Body of pancreas (tissue), 4 donors: ENCODE data around the gene RFC4. TPM values are rescaled to one million over a fixed set of nuclear protein-coding genes. Genes with fewer than 3 reads are reported as not detected.
"Not testable (repeated sequence)": the region's sequence is repeated elsewhere in the genome, so short reads cannot be mapped to it uniquely, and the experiment has no call there.

Experiments used
- ATAC-seq: fragments of 150-250 bp; one replicate; pipeline ENCODE4 v1.9.1; 2016
- DNase-seq, 4 donors: peaks; one replicate each; pipeline ENCODE4 v3.0.0-alpha.2; 2019
- H3K27ac ChIP-seq, 4 donors: fragments of 200-600 bp; sonication (generic); 1 replicate in 3 of 4; 2 replicates in 1 of 4; pipeline versions ENCODE4 v1.5.1 to v1.6.1; 2016 to 2019; ENCODE audit warnings: mild to moderate bottlenecking in 1 of 4, mixed read lengths in 1 of 4, moderate library complexity in 1 of 4
- H3K27me3 ChIP-seq, 2 donors: fragments of 200-600 bp; sonication (generic); one replicate each; pipeline ENCODE4 v1.6.0; 2016; ENCODE audit warnings: mild to moderate bottlenecking in 1 of 2
- H3K36me3 ChIP-seq, 2 donors: fragments of 200-600 bp; sonication (generic); replicated peaks in 1 of 2; 2 replicates each; pipeline ENCODE4 v1.5.1; 2016; ENCODE audit warnings: low read depth in 2 of 2; ENCODE audit not compliant: insufficient read depth in 1 of 2
- H3K4me1 ChIP-seq: fragments of 200-600 bp; sonication (generic); one replicate; pipeline ENCODE4 v1.6.0; 2016
- H3K4me3 ChIP-seq, 2 donors: fragments of 200-600 bp; sonication (generic); 1 replicate in 1 of 2; 2 replicates in 1 of 2; pipeline ENCODE4 v1.5.1; 2016 to 2019
- H3K9me3 ChIP-seq, 3 donors: fragments of 200-600 bp; sonication (generic); 1 replicate in 2 of 3; 2 replicates in 1 of 3; pipeline ENCODE4 v1.5.1; 2016
- POLR2A ChIP-seq, 3 donors: fragments of 450-650 bp; IDR thresholded peaks; one replicate each; pipeline ENCODE4 v1.6.1; 2016; ENCODE audit warnings: antibody characterized with exemption in 3 of 3, mild to moderate bottlenecking in 2 of 3
- WGBS, 2 donors: methylation state at CpG; one replicate each; pipeline ENCODE4 v1.1.5; 2017; 5-methylcytosine and 5-hydroxymethylcytosine counted together
- intact Hi-C: fragments of 100-400 bp; cut with DNase I; formaldehyde crosslinking; loops from one replicate; pipeline ENCODE4 v1.15.1; 2023
- total RNA-seq, 2 donors: library from RNA; depleted of rRNA; stranded (reverse); fragments of >200 nt; gene quantifications; one replicate each; pipeline ENCODE4 v1.1.0, GENCODE V29; 2016
- TF ChIP-seq, protein P1 (sequence below), 7 experiments: fragments of 450-650 bp in 4 of 7; fragments of 200-600 bp in 3 of 7; sonication (generic) in 3 of 7; IDR thresholded peaks; one replicate each; pipeline ENCODE4 v1.5.1; 2016 to 2019; ENCODE audit warnings: antibody characterized with exemption in 7 of 7

The RFC4 gene
- total RNA-seq, 2 donors from 2014 or later, result 6.6 to 14.5 TPM

DNA sequence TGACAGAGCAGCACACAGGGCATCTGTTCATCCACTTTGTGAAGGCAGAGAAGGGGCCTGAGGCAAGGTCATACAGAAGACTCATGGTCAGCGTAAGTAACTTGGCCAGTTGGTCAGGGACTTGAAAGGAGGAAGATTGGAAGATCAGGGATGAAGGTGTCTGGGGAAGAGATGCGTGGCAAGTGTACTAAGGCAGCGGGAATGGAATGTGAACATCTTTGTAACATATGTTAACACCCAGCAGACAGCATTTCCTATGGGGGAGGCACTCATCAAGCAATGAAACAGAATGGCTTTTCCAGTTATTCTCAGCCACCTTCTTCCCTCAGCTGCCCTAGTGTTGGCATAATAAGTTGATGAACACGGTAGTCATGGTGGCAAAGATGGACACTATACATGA lies 7.8 kb upstream of the RFC4 start:
- Histone ChIP-seq H3K27me3 (peaks cover 0 to 6% of the 10 kb centered on the region in 2 donors), H3K9me3 (no peaks in the 10 kb centered on the region), H3K36me3 (no peaks in the 10 kb centered on the region), H3K4me1 (no peaks in the 10 kb centered on the region), H3K27ac (no peak overlapping the region), H3K4me3 (no peak overlapping the region)
- DNase-seq (no peak), ATAC-seq (no peak)
- TF ChIP-seq POLR2A (IDR thresholded peaks at IDR 0.05), result no peak
- TF ChIP-seq, protein P1, sequence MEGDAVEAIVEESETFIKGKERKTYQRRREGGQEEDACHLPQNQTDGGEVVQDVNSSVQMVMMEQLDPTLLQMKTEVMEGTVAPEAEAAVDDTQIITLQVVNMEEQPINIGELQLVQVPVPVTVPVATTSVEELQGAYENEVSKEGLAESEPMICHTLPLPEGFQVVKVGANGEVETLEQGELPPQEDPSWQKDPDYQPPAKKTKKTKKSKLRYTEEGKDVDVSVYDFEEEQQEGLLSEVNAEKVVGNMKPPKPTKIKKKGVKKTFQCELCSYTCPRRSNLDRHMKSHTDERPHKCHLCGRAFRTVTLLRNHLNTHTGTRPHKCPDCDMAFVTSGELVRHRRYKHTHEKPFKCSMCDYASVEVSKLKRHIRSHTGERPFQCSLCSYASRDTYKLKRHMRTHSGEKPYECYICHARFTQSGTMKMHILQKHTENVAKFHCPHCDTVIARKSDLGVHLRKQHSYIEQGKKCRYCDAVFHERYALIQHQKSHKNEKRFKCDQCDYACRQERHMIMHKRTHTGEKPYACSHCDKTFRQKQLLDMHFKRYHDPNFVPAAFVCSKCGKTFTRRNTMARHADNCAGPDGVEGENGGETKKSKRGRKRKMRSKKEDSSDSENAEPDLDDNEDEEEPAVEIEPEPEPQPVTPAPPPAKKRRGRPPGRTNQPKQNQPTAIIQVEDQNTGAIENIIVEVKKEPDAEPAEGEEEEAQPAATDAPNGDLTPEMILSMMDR (IDR thresholded peaks at IDR 0.05), result no peak
- WGBS, 2 donors, result 86 to 88% methylated on average over 4 of the region's 4 CpGs
- intact Hi-C loops, result loop anchor here (10.0 kb wide), 1 partner anchor 199 kb away; the partner anchor contains the start of gene AHSG

DNA sequence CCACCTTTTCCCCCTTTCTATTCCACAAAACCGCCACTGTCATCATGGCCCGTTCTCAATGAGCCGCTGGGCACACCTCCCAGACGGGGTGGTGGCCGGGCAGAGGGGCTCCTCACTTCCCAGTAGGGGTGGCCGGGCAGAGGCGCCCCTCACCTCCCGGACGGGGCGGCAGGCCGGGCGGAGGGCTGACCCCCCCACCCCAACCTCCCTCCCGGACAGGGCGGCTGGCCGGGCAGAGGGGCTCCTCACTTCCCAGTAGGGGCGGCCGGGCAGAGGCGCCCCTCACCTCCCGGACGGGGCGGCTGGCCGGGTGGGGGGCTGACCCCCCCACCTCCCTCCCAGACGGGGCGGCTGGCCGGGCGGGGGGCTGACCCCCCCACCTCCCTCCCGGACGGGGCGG lies 5.0 kb upstream of the RFC4 start:
- intact Hi-C loops, result loop anchor here (10.0 kb wide), 1 partner anchor 197 kb away; the partner anchor contains the start of gene AHSG
- DNase-seq, result not testable (repeated sequence)
- 74 to 89% methylated on average over 5 to 11 of the region's 29 CpGs for WGBS, 2 donors

DNA sequence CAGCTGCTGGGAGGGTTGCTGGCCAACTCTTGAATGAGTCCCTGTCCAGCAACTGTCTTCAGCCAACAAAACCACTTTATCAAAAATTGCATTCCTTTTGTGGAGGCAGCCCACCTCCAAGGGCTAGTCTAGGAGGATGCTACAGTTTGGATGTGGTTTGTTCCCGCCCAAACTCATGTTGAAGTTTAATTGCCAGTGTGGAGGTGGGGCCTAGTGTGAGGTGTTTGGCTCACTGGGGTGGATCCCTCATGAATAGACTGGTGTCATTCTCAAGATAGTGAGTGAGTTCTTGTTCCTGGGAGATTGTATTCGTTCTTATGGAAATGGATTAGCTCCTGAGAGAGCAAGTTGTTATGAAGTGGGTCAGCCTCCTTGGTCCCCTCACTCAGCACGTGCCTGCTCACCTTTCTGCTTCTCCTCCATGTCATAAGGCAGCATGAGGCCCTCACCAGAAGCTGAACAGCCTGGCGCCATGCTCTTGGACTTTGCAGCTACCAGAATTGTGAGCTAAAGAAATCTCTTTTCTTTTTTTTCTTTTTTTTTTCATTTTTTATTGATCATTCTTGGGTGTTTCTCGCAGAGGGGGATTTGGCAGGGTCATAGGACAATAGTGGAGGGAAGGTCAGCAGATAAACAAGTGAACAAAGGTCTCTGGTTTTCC lies 4.2 kb upstream of the RFC4 start:
- ATAC-seq, result no peak
- peaks cover 12% of the 10 kb centered on the region for H3K4me1 ChIP-seq
- no peak for DNase-seq
- 72 to 82% methylated on average over 5 of the region's 5 CpGs for WGBS, 2 donors
- TF ChIP-seq, protein P1 (IDR thresholded peaks at IDR 0.05), result no peak
- no peak for TF ChIP-seq POLR2A (IDR thresholded peaks at IDR 0.05)
- no peaks in the 10 kb centered on the region for H3K36me3 ChIP-seq
- no peak overlapping the region for H3K4me3 ChIP-seq
- H3K27me3 ChIP-seq, result peaks cover 0 to 6% of the 10 kb centered on the region in 2 donors
- intact Hi-C loops, result loop anchor here (10.0 kb wide), 1 partner anchor 196 kb away; the partner anchor contains the start of gene AHSG
- H3K9me3 ChIP-seq, result no peaks in the 10 kb centered on the region
- H3K27ac ChIP-seq, result no peak overlapping the region

More for the DNA sequence above, 5.0 kb upstream of the RFC4 start:
- not testable (repeated sequence) for ATAC-seq, H3K36me3 ChIP-seq, H3K27ac ChIP-seq, H3K4me3 ChIP-seq, H3K27me3 ChIP-seq, H3K4me1 ChIP-seq, H3K9me3 ChIP-seq

DNA sequence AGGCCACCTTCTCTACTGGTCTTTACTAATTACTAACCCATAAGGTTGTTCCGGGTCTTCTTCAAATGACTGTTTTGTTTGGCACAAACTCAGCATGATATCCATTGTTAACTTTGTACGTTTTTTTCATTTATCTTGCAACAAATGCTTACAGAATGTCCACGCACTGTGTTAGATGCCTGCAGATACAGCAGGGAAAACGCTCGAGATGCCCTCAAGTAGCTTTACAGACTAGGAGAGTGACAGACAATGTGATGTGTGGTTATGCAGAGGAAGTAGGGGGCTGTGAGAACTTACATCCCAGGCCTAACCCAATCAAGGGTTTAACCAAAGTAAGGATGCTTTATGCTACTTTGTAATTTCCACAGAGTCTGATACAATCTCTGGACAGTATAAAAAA lies 949 bp upstream of the RFC4 start:
- WGBS, 2 donors, result 28 to 32% methylated on average over 5 of the region's 5 CpGs
- no peak for DNase-seq
- Histone ChIP-seq H3K27me3 (no peaks in the 10 kb centered on the region), H3K27ac (peak overlapping the region in 1 of 4 donors; percentile 84), H3K36me3 (peaks cover 0 to 3% of the 10 kb centered on the region in 2 donors), H3K4me1 (peaks cover 16% of the 10 kb centered on the region), H3K4me3 (no peak overlapping the region), H3K9me3 (no peaks in the 10 kb centered on the region)
- ATAC-seq, result no peak
- intact Hi-C loops, result no loop called here
- TF ChIP-seq POLR2A (IDR thresholded peaks at IDR 0.05), result no peak
- TF ChIP-seq, protein P1 (IDR thresholded peaks at IDR 0.05), result no peak

DNA sequence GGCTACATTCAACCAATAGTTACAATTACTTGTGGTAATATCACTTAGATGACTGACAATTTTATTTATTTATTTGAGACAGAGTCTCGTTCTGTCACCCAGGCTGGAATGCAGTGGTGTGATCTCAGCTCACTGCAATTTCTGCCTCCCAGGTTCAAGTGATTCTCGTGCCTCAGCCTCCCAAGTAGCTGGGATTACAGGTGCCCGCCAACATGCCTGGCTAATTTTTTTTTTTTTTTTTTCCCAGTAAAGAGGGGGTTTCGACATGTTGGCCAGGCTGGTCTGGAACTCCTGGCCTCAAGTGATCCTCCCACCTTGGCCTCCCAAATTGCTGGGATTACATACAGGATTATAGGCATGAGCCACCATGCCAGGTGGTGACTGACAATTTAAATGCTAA lies 2.8 kb downstream of the RFC4 start:
- WGBS, 2 donors, result 85 to 90% methylated on average over 4 of the region's 4 CpGs

DNA sequence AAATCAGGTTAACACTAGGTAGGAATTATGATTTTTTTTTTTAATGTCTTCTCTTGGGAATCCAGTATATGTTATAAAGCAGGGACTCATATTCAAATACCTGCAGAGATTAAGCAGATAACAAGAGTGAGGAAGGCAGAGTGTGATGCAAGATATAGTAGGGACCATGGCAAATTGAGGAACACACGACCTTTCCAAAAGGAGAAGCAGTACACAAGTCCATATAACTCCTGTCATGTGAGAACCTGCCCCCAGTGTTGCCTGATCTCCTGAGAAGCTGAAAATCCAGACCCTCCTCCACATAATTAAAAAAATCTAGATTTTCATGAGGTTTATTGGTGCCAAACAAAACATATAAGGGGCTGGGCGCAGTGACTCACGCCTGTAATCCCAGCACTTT lies 3.6 kb downstream of the RFC4 start:
- no peak overlapping the region for H3K27ac ChIP-seq
- 76 to 92% methylated on average over 3 of the region's 3 CpGs for WGBS, 2 donors
- peaks cover 0 to 3% of the 10 kb centered on the region in 2 donors for H3K36me3 ChIP-seq
- TF ChIP-seq, protein P1 (IDR thresholded peaks at IDR 0.05), result no peak
- no peak for TF ChIP-seq POLR2A (IDR thresholded peaks at IDR 0.05)
- DNase-seq, result no peak
- H3K27me3 ChIP-seq, result no peaks in the 10 kb centered on the region
- ATAC-seq, result no peak
- intact Hi-C loops, result no loop called here
- peaks cover 16% of the 10 kb centered on the region for H3K4me1 ChIP-seq
- H3K4me3 ChIP-seq, result no peak overlapping the region
- H3K9me3 ChIP-seq, result no peaks in the 10 kb centered on the region

More for the DNA sequence above, 2.8 kb downstream of the RFC4 start:
- H3K9me3 ChIP-seq, H3K27me3 ChIP-seq, H3K27ac ChIP-seq, H3K4me3 ChIP-seq, H3K36me3 ChIP-seq, DNase-seq, intact Hi-C loops, ATAC-seq: not testable (repeated sequence)
- peaks cover 16% of the 10 kb centered on the region for H3K4me1 ChIP-seq
